GM12878 (cell line): ENCODE measurements around the gene VASH2. TPM values are rescaled to one million over a fixed set of nuclear protein-coding genes. Genes with fewer than 3 reads are reported as not detected.

Experiments
- ATAC-seq: fragments of 200-7000 bp; cut with Tn5 transposase; 3 replicates; pipeline ENCODE4 v1.9.1; 2020; ENCODE audit warnings: mild to moderate bottlenecking, moderate library complexity
- BruUV-seq: library from RNA; stranded (reverse); fragments of 400-500 nt; replicated peaks from 2 replicates; lab custom pipeline; 2021; lab: Mats Ljungman, UMichigan
- CTCF ChIA-PET: fragments of 300-600 bp; sonication (Branson Sonifier 250); formaldehyde crosslinking; extraction: SDS; loops from one replicate; lab custom pipeline; 2021; ENCODE audit warnings: inconsistent platforms; lab: Yijun Ruan, JAX
- POLR2A ChIA-PET: fragments of 350-600 bp; formaldehyde crosslinking; extraction: SDS; loops from one replicate; lab custom pipeline; 2021; ENCODE audit warnings: inconsistent platforms; lab: Charles Lee
- RAD21 ChIA-PET: fragments of 300-600 bp; sonication (Branson Sonifier 250); formaldehyde crosslinking; loops from one replicate; lab custom pipeline; 2023; ENCODE audit warnings: antibody characterized with exemption; ENCODE audit not compliant: unreplicated experiment; lab: Charles Lee
- SMC1A ChIA-PET: fragments of 300-600 bp; sonication (Branson Sonifier 250); formaldehyde crosslinking; loops from one replicate; lab custom pipeline; 2023; ENCODE audit not compliant: unreplicated experiment, uncharacterized antibody; lab: Charles Lee
- DNase-seq: peaks from one replicate; pipeline ENCODE4 v3.0.0-alpha.2; 2011; ENCODE audit warnings: low read depth, low spot score
- FAIRE-seq: peaks from 3 replicates; lab custom pipeline; 2011; peaks lifted over from hg19 to GRCh38; lab: Jason Lieb, UNC
- H2AFZ ChIP-seq: 2 replicates; pipeline ENCODE4 v1.6.0; 2011; ENCODE audit warnings: low read depth, low read length, control low read depth; ENCODE audit not compliant: control insufficient read depth
- H3K27ac ChIP-seq: 2 replicates; pipeline ENCODE4 v1.5.1; 2011; ENCODE audit warnings: control low read depth; ENCODE audit not compliant: control insufficient read depth, insufficient read depth
- H3K27me3 ChIP-seq, 2 experiments: replicated peaks in 1 of 2; 2 replicates each; pipeline versions ENCODE4 v1.6.0 to v1.6.1; 2011; ENCODE audit warnings: low read length in 1 of 2; ENCODE audit not compliant: control insufficient read depth in 2 of 2, insufficient read depth in 2 of 2
- H3K36me3 ChIP-seq, 2 experiments: 2 replicates each; pipeline ENCODE4 v1.5.1; 2011; ENCODE audit warnings: low read length in 1 of 2; ENCODE audit not compliant: control insufficient read depth in 2 of 2, insufficient read depth in 2 of 2
- H3K4me1 ChIP-seq: 2 replicates; pipeline ENCODE4 v1.6.1; 2011; ENCODE audit warnings: mild to moderate bottlenecking, low read length, moderate library complexity, mixed read lengths; ENCODE audit not compliant: control insufficient read depth, insufficient read depth
- H3K4me2 ChIP-seq: 2 replicates; pipeline ENCODE4 v1.6.0; 2011; ENCODE audit warnings: control low read depth; ENCODE audit not compliant: control insufficient read depth, insufficient read depth
- H3K4me3 ChIP-seq: fragments of 200-600 bp; sonication (generic); 2 replicates; pipeline ENCODE4 v1.5.1; 2016
- H3K79me2 ChIP-seq: 2 replicates; pipeline ENCODE4 v1.6.0; 2011; ENCODE audit warnings: low read length; ENCODE audit not compliant: control insufficient read depth, insufficient read depth
- H3K9ac ChIP-seq: 2 replicates; pipeline ENCODE4 v1.8.0; 2011; ENCODE audit warnings: low read length, control low read depth, mixed read lengths; ENCODE audit not compliant: control insufficient read depth, insufficient read depth
- H3K9me3 ChIP-seq: replicated peaks from 3 replicates; pipeline ENCODE4 v1.5.1; 2011; ENCODE audit warnings: mild to moderate bottlenecking, low read length; ENCODE audit not compliant: control insufficient read depth, insufficient read depth
- H4K20me1 ChIP-seq: 2 replicates; pipeline ENCODE4 v1.6.0; 2011; ENCODE audit not compliant: control insufficient read depth, insufficient read depth
- BCL11A ChIP-seq: IDR thresholded peaks from 2 replicates; pipeline ENCODE4 v1.6.1; 2011; ENCODE audit warnings: low read depth, low read length
- CEBPB ChIP-seq, 2 experiments: fragments of 150-350 bp in 1 of 2; IDR thresholded peaks; 2 replicates each; pipeline ENCODE4 v1.6.1; 2012 to 2014; ENCODE audit warnings: low read depth in 2 of 2, low read length in 2 of 2, borderline replicate concordance in 1 of 2, inconsistent platforms in 1 of 2
- CREM ChIP-seq: IDR thresholded peaks from 2 replicates; pipeline ENCODE4 v1.6.1; 2014; ENCODE audit warnings: antibody characterized with exemption, low read depth
- EED ChIP-seq: sonication (generic); IDR thresholded peaks from 2 replicates; pipeline ENCODE4 v1.6.1; 2016; ENCODE audit warnings: antibody characterized with exemption, low read depth
- EGR1 ChIP-seq, 2 experiments: IDR thresholded peaks; 1 replicate in 1 of 2; 2 replicates in 1 of 2; pipeline ENCODE4 v1.6.1; 2011 to 2012; ENCODE audit warnings: low read depth in 2 of 2, low read length in 2 of 2, borderline replicate concordance in 1 of 2, mild to moderate bottlenecking in 1 of 2, moderate library complexity in 1 of 2
- GATAD2B ChIP-seq: fragments of 450-650 bp; conservative IDR thresholded peaks from 2 replicates; pipeline ENCODE4 v1.6.1; 2017; ENCODE audit warnings: low read depth, mild to moderate bottlenecking, moderate library complexity
- IKZF1 ChIP-seq: fragments of 450-650 bp; conservative IDR thresholded peaks from 2 replicates; pipeline ENCODE4 v1.6.1; 2017; ENCODE audit warnings: antibody characterized with exemption, mild to moderate bottlenecking
- KAT2A ChIP-seq: conservative IDR thresholded peaks from 2 replicates; pipeline ENCODE4 v1.6.1; 2011; ENCODE audit warnings: low read depth, low read length; ENCODE audit not compliant: control insufficient read depth
- MTA2 ChIP-seq: fragments of 450-650 bp; IDR thresholded peaks from 2 replicates; pipeline ENCODE4 v1.6.1; 2016; ENCODE audit warnings: low read depth, mild to moderate bottlenecking, moderate library complexity
- PAX5 ChIP-seq: IDR thresholded peaks from 2 replicates; pipeline ENCODE4 v1.6.1; 2011; ENCODE audit warnings: low read depth, low read length, borderline replicate concordance
- PAX8 ChIP-seq: fragments of 450-650 bp; IDR thresholded peaks from 2 replicates; pipeline ENCODE4 v1.6.1; 2017; ENCODE audit warnings: mild to moderate bottlenecking, moderate library complexity
- RCOR1 ChIP-seq: conservative IDR thresholded peaks from 2 replicates; pipeline ENCODE4 v1.6.1; 2012; ENCODE audit warnings: low read depth, low read length, improper control_type of control experiment
- SMAD5 ChIP-seq: IDR thresholded peaks from 2 replicates; pipeline ENCODE4 v1.6.1; 2016; ENCODE audit warnings: antibody characterized with exemption, low read depth
- SREBF1 ChIP-seq: IDR thresholded peaks from 2 replicates; pipeline ENCODE4 v1.6.1; 2012; ENCODE audit warnings: mild to moderate bottlenecking, low read length
- SREBF2 ChIP-seq: IDR thresholded peaks from 2 replicates; pipeline ENCODE4 v1.6.1; 2012; ENCODE audit warnings: mild to moderate bottlenecking, low read length
- SRF ChIP-seq, 2 experiments: IDR thresholded peaks; 2 replicates each; pipeline ENCODE4 v1.6.1; 2011; ENCODE audit warnings: low read depth in 2 of 2, low read length in 2 of 2, mild to moderate bottlenecking in 1 of 2, moderate library complexity in 1 of 2
- TARDBP ChIP-seq: IDR thresholded peaks from 2 replicates; pipeline ENCODE4 v1.6.1; 2016; ENCODE audit warnings: borderline replicate concordance
- TCF7 ChIP-seq: IDR thresholded peaks from 2 replicates; pipeline ENCODE4 v1.6.1; 2014; ENCODE audit warnings: antibody characterized with exemption, borderline replicate concordance
- ZNF217 ChIP-seq: fragments of 450-650 bp; IDR thresholded peaks from 2 replicates; pipeline ENCODE4 v1.6.1; 2017; ENCODE audit warnings: antibody characterized with exemption, mild to moderate bottlenecking
- ZSCAN29 ChIP-seq: fragments of 450-650 bp; IDR thresholded peaks from 2 replicates; pipeline ENCODE4 v1.6.1; 2017; ENCODE audit warnings: mild to moderate bottlenecking, moderate library complexity
- WGBS: methylation state at CpG from one replicate; pipeline ENCODE4 v1.1.6; 2016; ENCODE audit warnings: low lambda C conversion rate; ENCODE audit not compliant: insufficient replicate concordance, insufficient coverage; ENCODE audit errors: missing lambda C conversion rate; 5-methylcytosine and 5-hydroxymethylcytosine counted together
- in situ Hi-C: fragments of 300-500 bp; cut with MboI; formaldehyde crosslinking; loops from 9 replicates; pipeline ENCODE4 v1.14.3; 2018; ENCODE audit warnings: mixed read lengths
- intact Hi-C: fragments of 100-400 bp; cut with micrococcal nuclease; formaldehyde crosslinking; loops from one replicate; pipeline ENCODE4 v1.14.2; 2022; ENCODE audit not compliant: unreplicated experiment
- polyA plus RNA-seq, 11 experiments: library from polyadenylated mRNA; depleted of rRNA in 4 of 11; unstranded in 6 of 11; stranded (reverse) in 5 of 11; fragments of >200 nt; fragmentation: Nextera tagmentation in 4 of 11; fragmentation: Illumina TruSeq in 1 of 11; extraction: Ambion mirVana in 4 of 11; extraction: Trizol in 1 of 11; gene quantifications; 1 replicate in 1 of 11; 2 replicates in 10 of 11; pipeline versions ENCODE4 v1.2.1 to v1.2.3, GENCODE V29; 2011 to 2016; ENCODE audit warnings: inconsistent platforms in 2 of 11, missing spikeins in 2 of 11, low read depth in 1 of 11
- total RNA-seq, 4 experiments: library from RNA; depleted of rRNA in 3 of 4; stranded (reverse); fragments of >200 nt in 3 of 4; fragmentation: Illumina TruSeq in 1 of 4; extraction: Trizol in 1 of 4; gene quantifications; 2 replicates each; pipeline versions ENCODE4 v1.2.1 to v1.2.3, GENCODE V29; 2013 to 2021
- TF ChIP-seq, protein P1 (sequence below): fragments of 450-650 bp; conservative IDR thresholded peaks from 2 replicates; pipeline ENCODE4 v1.6.1; 2017; ENCODE audit warnings: mild to moderate bottlenecking, moderate library complexity

The VASH2 gene
- total and polyA plus RNA-seq, 10 of the 15 experiments (the other 5 are each of a cell fraction or from before 2014, with no cell fraction given): 5.4 to 29.7 (median 21.7) TPM

DNA sequence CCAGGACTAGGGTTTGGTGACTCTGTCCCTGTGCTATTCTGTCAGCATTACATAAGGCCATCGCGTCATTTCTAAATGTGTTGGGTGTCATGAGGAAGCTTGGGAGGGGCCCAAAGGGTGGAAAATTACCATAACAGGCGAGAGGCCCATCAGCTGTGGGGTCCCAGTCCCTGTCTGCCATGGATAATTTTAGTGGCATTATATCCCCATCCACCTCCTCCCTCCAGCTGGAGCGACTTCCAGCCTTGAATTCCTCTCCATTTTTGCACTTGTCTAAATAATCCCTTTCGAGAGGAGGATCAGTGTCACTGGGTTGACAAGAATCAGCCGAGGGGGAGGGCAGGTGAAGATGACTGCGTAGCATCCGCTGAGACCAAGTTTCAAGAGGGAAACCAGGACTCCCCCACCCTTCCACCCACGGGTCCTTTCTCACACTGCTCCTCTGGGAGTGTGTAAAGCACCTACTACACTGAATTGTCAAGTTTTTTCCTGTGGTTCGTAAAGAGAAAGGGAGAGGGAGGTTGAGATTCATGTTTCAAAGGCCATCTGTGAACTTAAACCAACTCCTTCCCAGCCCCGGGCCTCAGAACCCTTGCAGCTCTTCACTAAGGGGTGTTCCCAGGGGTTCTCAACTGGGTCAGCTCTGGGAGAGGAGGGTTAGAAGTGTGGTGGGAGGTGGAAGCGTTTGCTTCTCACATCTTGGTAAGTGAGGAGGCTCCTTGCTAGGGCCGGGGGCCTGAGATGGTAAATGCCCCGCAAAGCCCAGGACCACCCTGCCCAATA, 29.2 kb downstream of the VASH2 start:
- peak overlapping the region; percentile 93 for H3K27ac ChIP-seq
- in situ Hi-C loops: no loop called here
- BruUV-seq: no TSS peak
- ChIA-PET POLR2A (interaction anchor here (0.6 to 6.1 kb wide), 12 partner anchors 9 to 122 kb away, joined by 3 to 71 read pairs (median 5); partner anchors contain the start of genes FLVCR1 and VASH2), RAD21 (interaction anchor here (0.7 to 7.3 kb wide), 22 partner anchors 9 to 502 kb away, joined by 3 to 73 read pairs (median 5); partner anchors contain the start of genes FLVCR1, NSL1 and TATDN3), SMC1A (interaction anchor here (0.6 to 7.8 kb wide), 20 partner anchors 12 to 299 kb away, joined by 3 to 86 read pairs (median 4); partner anchors contain the start of gene FLVCR1), CTCF (interaction anchor here (0.6 to 8.0 kb wide), 16 partner anchors 13 to 281 kb away, joined by 3 to 61 read pairs (median 5); partner anchors contain the start of gene VASH2)
- H3K4me1 ChIP-seq: peaks cover 56% of the 10 kb centered on the region
- H3K4me3 ChIP-seq: no peak overlapping the region
- DNase-seq (peak; percentile 96), FAIRE-seq (peak; percentile 97), ATAC-seq (peak; percentile 84)
- H3K27me3 ChIP-seq: no peaks in the 10 kb centered on the region
- WGBS: 2% methylated on average over 12 of the region's 14 CpGs
- peak overlapping the region; percentile 66 for H3K4me2 ChIP-seq
- peaks cover 4% of the 10 kb centered on the region; the same call in 1 of the 2 replicates for H3K79me2 ChIP-seq
- H3K9me3 ChIP-seq: no peaks in the 10 kb centered on the region
- H2AFZ ChIP-seq: peak overlapping the region; percentile 2
- H3K36me3 ChIP-seq: peaks cover 2 to 6% of the 10 kb centered on the region in 2 experiments
- H3K9ac ChIP-seq: peak overlapping the region; percentile 53
- H4K20me1 ChIP-seq: no peaks in the 10 kb centered on the region
- intact Hi-C loops: loop anchor here (1.0 to 5.0 kb wide), 3 partner anchors 11 to 302 kb away; no protein-coding TSS in a partner anchor
- TF ChIP-seq CEBPB (IDR thresholded peaks at IDR 0.05; ENCODE audit: borderline replicate concordance in 1 of 2, low read depth in 2 of 2, low read length in 2 of 2) (no peak), TCF7 (no peak), KAT2A (no peak), SREBF2 (no peak), SRF (IDR thresholded peaks at IDR 0.05; ENCODE audit: low read depth in 2 of 2, low read length in 2 of 2) (peak; percentile 58 to 70; a peak in 3 of 4 replicates), GATAD2B (peak; percentile 98), EED (peak; percentile 77), IKZF1 (peak; percentile 89), CREM (peak; percentile 75), ZSCAN29 (no peak), RCOR1 (no peak), PAX8 (no peak), PAX5 (peak; percentile 77; the same call in 1 of the 2 replicates), MTA2 (no peak), EGR1 (IDR thresholded peaks at IDR 0.05; ENCODE audit: borderline replicate concordance in 1 of 2, low read depth in 2 of 2, low read length in 2 of 2) (peak in 1 of 2 experiments; percentile 98; a peak in 2 of 3 replicates), ZNF217 (no peak), BCL11A (peak; percentile 51; the same call in 1 of the 2 replicates), TARDBP (no peak), SMAD5 (peak; percentile 71), SREBF1 (0 out of 2 replicates have a peak, but pooled peaks have one; percentile 14)
- TF ChIP-seq, protein P1, sequence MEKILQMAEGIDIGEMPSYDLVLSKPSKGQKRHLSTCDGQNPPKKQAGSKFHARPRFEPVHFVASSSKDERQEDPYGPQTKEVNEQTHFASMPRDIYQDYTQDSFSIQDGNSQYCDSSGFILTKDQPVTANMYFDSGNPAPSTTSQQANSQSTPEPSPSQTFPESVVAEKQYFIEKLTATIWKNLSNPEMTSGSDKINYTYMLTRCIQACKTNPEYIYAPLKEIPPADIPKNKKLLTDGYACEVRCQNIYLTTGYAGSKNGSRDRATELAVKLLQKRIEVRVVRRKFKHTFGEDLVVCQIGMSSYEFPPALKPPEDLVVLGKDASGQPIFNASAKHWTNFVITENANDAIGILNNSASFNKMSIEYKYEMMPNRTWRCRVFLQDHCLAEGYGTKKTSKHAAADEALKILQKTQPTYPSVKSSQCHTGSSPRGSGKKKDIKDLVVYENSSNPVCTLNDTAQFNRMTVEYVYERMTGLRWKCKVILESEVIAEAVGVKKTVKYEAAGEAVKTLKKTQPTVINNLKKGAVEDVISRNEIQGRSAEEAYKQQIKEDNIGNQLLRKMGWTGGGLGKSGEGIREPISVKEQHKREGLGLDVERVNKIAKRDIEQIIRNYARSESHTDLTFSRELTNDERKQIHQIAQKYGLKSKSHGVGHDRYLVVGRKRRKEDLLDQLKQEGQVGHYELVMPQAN: no peak
